ENCODE results near the gene CCDC138.

DNA sequence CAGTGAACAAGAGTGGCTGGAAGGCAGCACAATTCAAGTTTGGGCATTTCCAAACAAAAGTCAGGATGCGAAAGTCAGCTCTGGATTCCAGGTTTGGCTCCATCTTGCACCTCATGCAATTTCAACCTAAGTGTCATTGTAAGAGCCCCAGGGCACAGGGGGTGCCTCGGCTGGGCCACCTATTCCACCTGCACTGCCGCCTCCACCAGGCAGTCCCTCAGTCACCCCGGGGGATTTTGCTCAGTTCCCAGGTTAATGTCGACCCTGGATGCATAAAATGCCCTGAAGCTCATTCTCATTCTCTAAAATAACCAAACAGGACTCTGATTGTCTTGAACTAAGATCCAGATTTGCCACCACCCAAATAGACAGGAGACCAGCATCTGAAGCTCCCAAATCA lies 124.8 kb downstream of the CCDC138 start:
- TF ChIP-seq POLR2A (IDR thresholded peaks at IDR 0.05) (no peak), POLR2AphosphoS5 (IDR thresholded peaks at IDR 0.05) (no peak)
- TF ChIP-seq, protein P1, sequence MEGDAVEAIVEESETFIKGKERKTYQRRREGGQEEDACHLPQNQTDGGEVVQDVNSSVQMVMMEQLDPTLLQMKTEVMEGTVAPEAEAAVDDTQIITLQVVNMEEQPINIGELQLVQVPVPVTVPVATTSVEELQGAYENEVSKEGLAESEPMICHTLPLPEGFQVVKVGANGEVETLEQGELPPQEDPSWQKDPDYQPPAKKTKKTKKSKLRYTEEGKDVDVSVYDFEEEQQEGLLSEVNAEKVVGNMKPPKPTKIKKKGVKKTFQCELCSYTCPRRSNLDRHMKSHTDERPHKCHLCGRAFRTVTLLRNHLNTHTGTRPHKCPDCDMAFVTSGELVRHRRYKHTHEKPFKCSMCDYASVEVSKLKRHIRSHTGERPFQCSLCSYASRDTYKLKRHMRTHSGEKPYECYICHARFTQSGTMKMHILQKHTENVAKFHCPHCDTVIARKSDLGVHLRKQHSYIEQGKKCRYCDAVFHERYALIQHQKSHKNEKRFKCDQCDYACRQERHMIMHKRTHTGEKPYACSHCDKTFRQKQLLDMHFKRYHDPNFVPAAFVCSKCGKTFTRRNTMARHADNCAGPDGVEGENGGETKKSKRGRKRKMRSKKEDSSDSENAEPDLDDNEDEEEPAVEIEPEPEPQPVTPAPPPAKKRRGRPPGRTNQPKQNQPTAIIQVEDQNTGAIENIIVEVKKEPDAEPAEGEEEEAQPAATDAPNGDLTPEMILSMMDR (IDR thresholded peaks at IDR 0.05), result no peak
